Common myeloid progenitor, CD34-positive (primary cell): ENCODE data around the gene SLC25A53.
A peak's percentile ranks its signal among the peaks of the same experiment; 100 is the strongest.

Experiments used
- CTCF ChIA-PET: fragments of 350-600 bp; sonication (Branson Sonifier 250); formaldehyde crosslinking; loops from one replicate; lab custom pipeline; 2021; ENCODE audit warnings: antibody characterized with exemption; lab: Charles Lee
- POLR2A ChIA-PET: fragments of 350-600 bp; sonication (Branson Sonifier 250); formaldehyde crosslinking; loops from one replicate; lab custom pipeline; 2021; ENCODE audit warnings: antibody characterized with exemption; lab: Charles Lee
- DNase-seq, 3 donors: peaks; one replicate each; pipeline versions ENCODE4 v3.0.0 to v3.0.0-alpha.2; 2013
- H3K27ac ChIP-seq, 2 experiments: 1 replicate in 1 of 2; 2 replicates in 1 of 2; pipeline ENCODE4 v1.7.0; 2013; ENCODE audit warnings: inconsistent platforms in 2 of 2, low read length in 2 of 2, mild to moderate bottlenecking in 2 of 2, low read depth in 1 of 2, moderate library complexity in 1 of 2; ENCODE audit not compliant: severe bottlenecking in 2 of 2, insufficient read depth in 1 of 2, poor library complexity in 1 of 2
- H3K27me3 ChIP-seq, 5 experiments: replicated peaks in 2 of 5; 1 replicate in 3 of 5; 2 replicates in 2 of 5; pipeline versions ENCODE4 v1.6.1 to v1.7.0; 2013; ENCODE audit warnings: low read length in 4 of 5, mild to moderate bottlenecking in 2 of 5, moderate library complexity in 2 of 5, inconsistent platforms in 1 of 5; ENCODE audit not compliant: insufficient read depth in 5 of 5, control insufficient read depth in 4 of 5
- H3K36me3 ChIP-seq, 4 experiments: 1 replicate in 2 of 4; 2 replicates in 2 of 4; pipeline versions ENCODE4 v1.6.1 to v1.7.0; 2013; ENCODE audit warnings: low read length in 3 of 4, control low read depth in 1 of 4, mild to moderate bottlenecking in 1 of 4; ENCODE audit not compliant: control insufficient read depth in 4 of 4, insufficient read depth in 4 of 4
- H3K4me1 ChIP-seq, 4 experiments: 1 replicate in 3 of 4; 2 replicates in 1 of 4; pipeline versions ENCODE4 v1.6.1 to v1.7.1; 2013; ENCODE audit warnings: low read length in 3 of 4, mild to moderate bottlenecking in 3 of 4, control low read depth in 1 of 4, inconsistent platforms in 1 of 4, moderate library complexity in 1 of 4; ENCODE audit not compliant: control insufficient read depth in 4 of 4, insufficient read depth in 4 of 4; ENCODE audit errors: control extremely low read depth in 1 of 4
- H3K4me3 ChIP-seq, 7 experiments: 1 replicate in 4 of 7; 2 replicates in 3 of 7; pipeline versions ENCODE4 v1.5.1 to v1.7.0; 2013; ENCODE audit warnings: mild to moderate bottlenecking in 7 of 7, low read length in 6 of 7, moderate library complexity in 6 of 7, inconsistent platforms in 2 of 7, low read depth in 2 of 7, control low read depth in 1 of 7; ENCODE audit not compliant: insufficient read depth in 4 of 7, control insufficient read depth in 1 of 7; ENCODE audit errors: extremely low read depth in 1 of 7
- H3K9me3 ChIP-seq, 5 experiments: 1 replicate in 4 of 5; 2 replicates in 1 of 5; pipeline versions ENCODE4 v1.6.1 to v1.7.1; 2013; ENCODE audit warnings: low read length in 4 of 5, mild to moderate bottlenecking in 2 of 5, inconsistent platforms in 1 of 5, low read depth in 1 of 5, moderate library complexity in 1 of 5; ENCODE audit not compliant: control insufficient read depth in 4 of 5, insufficient read depth in 2 of 5; ENCODE audit errors: control extremely low read depth in 1 of 5
- WGBS: methylation state at CpG from one replicate; pipeline ENCODE4 v1.1.5; 2013; ENCODE audit not compliant: insufficient coverage; 5-methylcytosine and 5-hydroxymethylcytosine counted together

Gene SLC25A53

DNA sequence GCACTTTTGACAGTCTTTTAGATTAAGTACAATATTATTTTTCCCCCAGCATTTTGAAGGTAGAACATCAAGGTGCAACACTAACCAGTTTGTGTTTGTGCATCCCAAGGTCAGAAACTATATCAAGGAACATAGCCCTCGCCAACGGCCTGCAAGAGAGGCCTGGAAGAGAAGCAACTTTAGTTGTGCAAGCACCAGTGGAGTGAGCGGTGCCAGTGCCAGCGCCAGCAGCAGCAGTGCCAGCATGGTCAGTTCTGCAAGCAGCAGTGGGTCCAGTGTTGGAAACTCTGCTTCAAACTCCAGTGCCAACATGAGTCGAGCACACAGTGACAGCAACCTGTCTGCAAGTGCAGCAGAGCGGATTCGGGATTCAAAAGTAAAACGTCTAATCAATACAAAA lies 31.1 kb upstream of the SLC25A53 start:
- H3K27me3 ChIP-seq: no peaks in the 10 kb centered on the region
- no peak overlapping the region for H3K4me3 ChIP-seq
- POLR2A ChIA-PET: no interaction called here
- DNase-seq: no peak
- 84% methylated on average over 5 of the region's 8 CpGs for WGBS
- peaks cover 2 to 28% (median 15%) of the 10 kb centered on the region in 4 experiments for H3K36me3 ChIP-seq
- CTCF ChIA-PET: no interaction called here
- no peaks in the 10 kb centered on the region for H3K9me3 ChIP-seq
- H3K27ac ChIP-seq: no peak overlapping the region
- H3K4me1 ChIP-seq: no peaks in the 10 kb centered on the region

GRCh38 chrX:104183685-104184084 lies 26.9 kb upstream of the SLC25A53 start:
- H3K36me3 ChIP-seq: peaks cover 0 to 12% (median 5%) of the 10 kb centered on the region in 4 experiments
- ChIA-PET POLR2A (no interaction called here), CTCF (no interaction called here)
- no peaks in the 10 kb centered on the region for H3K27me3 ChIP-seq
- H3K4me3 ChIP-seq: no peak overlapping the region
- no peaks in the 10 kb centered on the region for H3K9me3 ChIP-seq
- H3K27ac ChIP-seq: no peak overlapping the region
- no peak for DNase-seq
- H3K4me1 ChIP-seq: no peaks in the 10 kb centered on the region
- 100% methylated on average over 1 of the region's 4 CpGs for WGBS

- ChIA-PET POLR2A (no interaction called here), CTCF (interaction anchor here (1.3 kb wide), 1 partner anchor 8 kb away, joined by 4 read pairs; no protein-coding TSS in a partner anchor)
- WGBS: 81% methylated on average over 3 of the region's 6 CpGs
- Histone ChIP-seq H3K4me3 (no peak overlapping the region), H3K27ac (no peak overlapping the region), H3K9me3 (peaks cover 0 to 1% (median 0%) of the 10 kb centered on the region in 5 experiments), H3K36me3 (peaks cover 0 to 4% (median 4%) of the 10 kb centered on the region in 4 experiments), H3K4me1 (no peaks in the 10 kb centered on the region), H3K27me3 (no peaks in the 10 kb centered on the region)
- no peak for DNase-seq
These were observed 17.0 kb upstream of the SLC25A53 start for GRCh38 chrX:104173841-104174240.

- peaks cover 0 to 8% (median under 1%) of the 10 kb centered on the region in 4 experiments for H3K4me1 ChIP-seq
- POLR2A ChIA-PET: no interaction called here
- H3K9me3 ChIP-seq: peaks cover 0 to 1% (median 0%) of the 10 kb centered on the region in 5 experiments
- H3K27ac ChIP-seq: no peak overlapping the region
- no peaks in the 10 kb centered on the region for H3K27me3 ChIP-seq
- no peak overlapping the region for H3K4me3 ChIP-seq
- CTCF ChIA-PET: interaction anchor here (1.3 kb wide), 1 partner anchor 9 kb away, joined by 4 read pairs; no protein-coding TSS in a partner anchor
- peaks cover 0 to 4% (median 2%) of the 10 kb centered on the region in 4 experiments for H3K36me3 ChIP-seq
- 86% methylated on average over 1 of the region's 2 CpGs for WGBS
- no peak for DNase-seq
These were observed 16.0 kb upstream of the SLC25A53 start for GRCh38 chrX:104172788-104173187.

GRCh38 chrX:104172121-104172520 lies 15.3 kb upstream of the SLC25A53 start:
- POLR2A ChIA-PET: no interaction called here
- peaks cover 0 to 2% (median 0%) of the 10 kb centered on the region in 5 experiments for H3K27me3 ChIP-seq
- no peak overlapping the region for H3K4me3 ChIP-seq
- no peak for DNase-seq
- WGBS: 100% methylated on average over 1 of the region's 6 CpGs
- H3K9me3 ChIP-seq: peaks cover 0 to 1% (median 0%) of the 10 kb centered on the region in 5 experiments
- H3K36me3 ChIP-seq: peaks cover 0 to 4% (median 1%) of the 10 kb centered on the region in 4 experiments
- H3K27ac ChIP-seq: no peak overlapping the region
- CTCF ChIA-PET: no interaction called here
- H3K4me1 ChIP-seq: peaks cover 0 to 12% (median 2%) of the 10 kb centered on the region in 4 experiments

GRCh38 chrX:104168127-104168526 lies 11.3 kb upstream of the SLC25A53 start:
- H3K4me1 ChIP-seq: peaks cover 0 to 14% (median 5%) of the 10 kb centered on the region in 4 experiments
- H3K4me3 ChIP-seq: peak overlapping the region in 2 of 7 experiments; percentile 78 to 89
- H3K27me3 ChIP-seq: peaks cover 0 to 10% (median 0%) of the 10 kb centered on the region in 5 experiments
- H3K27ac ChIP-seq: no peak overlapping the region
- DNase-seq: no peak
- ChIA-PET POLR2A (no interaction called here), CTCF (no interaction called here)
- peaks cover 0 to 3% (median 0%) of the 10 kb centered on the region in 5 experiments for H3K9me3 ChIP-seq
- WGBS: no CpG with 5 or more reads among the region's 1 CpG
- peaks cover 0 to 2% (median 0%) of the 10 kb centered on the region in 4 experiments for H3K36me3 ChIP-seq

DNA sequence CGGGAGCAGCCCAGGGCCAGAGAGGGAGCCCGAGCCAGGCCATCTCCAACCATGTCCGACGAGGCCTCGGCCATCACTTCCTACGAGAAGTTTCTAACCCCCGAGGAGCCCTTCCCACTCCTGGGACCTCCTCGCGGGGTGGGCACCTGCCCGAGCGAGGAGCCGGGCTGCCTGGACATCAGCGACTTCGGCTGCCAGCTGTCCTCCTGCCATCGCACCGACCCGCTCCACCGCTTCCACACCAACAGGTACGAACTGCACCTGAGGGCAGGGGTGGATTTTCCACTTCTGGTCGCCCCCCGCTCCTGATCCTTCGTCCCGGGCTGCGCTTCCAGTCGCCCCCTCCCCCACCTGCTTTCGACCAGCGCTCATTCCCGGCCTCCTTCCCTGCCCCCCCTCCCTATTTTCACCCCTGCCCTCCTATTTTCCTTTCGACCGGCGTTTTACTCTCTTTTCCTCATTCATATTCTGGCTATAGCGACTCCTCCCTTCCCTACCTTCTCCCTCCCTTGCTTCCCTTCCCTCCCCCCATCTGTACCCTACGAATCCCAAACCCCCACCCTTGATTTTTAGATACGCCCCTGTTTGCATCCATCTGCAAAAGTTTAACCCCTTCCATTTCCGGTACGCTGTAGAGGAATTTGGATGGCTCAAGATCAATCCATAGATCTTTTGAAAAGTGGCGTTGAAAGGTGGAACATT lies 10.1 kb upstream of the SLC25A53 start:
- Histone ChIP-seq H3K27ac (peak overlapping the region; percentile 40 to 77), H3K4me3 (peak overlapping the region; percentile 43 to 89 (median 78)), H3K27me3 (peaks cover 0 to 10% (median 0%) of the 10 kb centered on the region in 5 experiments), H3K36me3 (no peaks in the 10 kb centered on the region), H3K9me3 (peaks cover 0 to 3% (median 0%) of the 10 kb centered on the region in 5 experiments), H3K4me1 (peaks cover 0 to 14% (median 5%) of the 10 kb centered on the region in 4 experiments)
- no peak for DNase-seq
- CTCF ChIA-PET: interaction anchor here (1.1 to 2.7 kb wide), 2 partner anchors 9 to 28 kb away, joined by 4 to 10 read pairs; no protein-coding TSS in a partner anchor
- POLR2A ChIA-PET: interaction anchor here (1.8 kb wide), 1 partner anchor 10 kb away, joined by 9 read pairs; the partner anchor contains the start of gene SLC25A53
- 34% methylated on average over 28 of the region's 37 CpGs for WGBS
